ENCODE measurements around the gene RARRES1. TPM values are rescaled to one million over a fixed set of nuclear protein-coding genes. Genes with fewer than 3 reads are reported as not detected.

Gene RARRES1
- total RNA-seq, 1 donor from 2014 or later = 10.4 TPM

GRCh38 chr3:158713094-158713499, 19.2 kb downstream of the RARRES1 start:
- H3K4me3 ChIP-seq (ENCODE audit: low read depth, low read length) = no peak overlapping the region
- no peak for DNase-seq (ENCODE audit: low read depth)
- no peak for TF ChIP-seq CTCF (conservative IDR thresholded peaks at IDR 0.05; ENCODE audit: low read depth, low read length)

- TF ChIP-seq CTCF (conservative IDR thresholded peaks at IDR 0.05; ENCODE audit: low read depth, low read length) = no peak
- no peak for DNase-seq (ENCODE audit: low read depth)
- no peak overlapping the region for H3K4me3 ChIP-seq (ENCODE audit: low read depth, low read length)
Measured at GRCh38 chr3:158712443-158712842, 19.8 kb downstream of the RARRES1 start.

- no peak for TF ChIP-seq CTCF (conservative IDR thresholded peaks at IDR 0.05; ENCODE audit: low read depth, low read length)
- peak; percentile 36 for DNase-seq (ENCODE audit: low read depth)
- no peak overlapping the region for H3K4me3 ChIP-seq (ENCODE audit: low read depth, low read length)
Measured at GRCh38 chr3:158711886-158712285, 20.4 kb downstream of the RARRES1 start.

- no peak for DNase-seq (ENCODE audit: low read depth)
- no peak for TF ChIP-seq CTCF (conservative IDR thresholded peaks at IDR 0.05; ENCODE audit: low read depth, low read length)
- H3K4me3 ChIP-seq (ENCODE audit: low read depth, low read length) = no peak overlapping the region
Measured at GRCh38 chr3:158710601-158711000, 21.7 kb downstream of the RARRES1 start.

- no peak for TF ChIP-seq CTCF (conservative IDR thresholded peaks at IDR 0.05; ENCODE audit: low read depth, low read length)
- peak; percentile 71 for DNase-seq (ENCODE audit: low read depth)
- no peak overlapping the region for H3K4me3 ChIP-seq (ENCODE audit: low read depth, low read length)
Measured at GRCh38 chr3:158709666-158710083, 22.6 kb downstream of the RARRES1 start.

GRCh38 chr3:158703566-158703965, 28.7 kb downstream of the RARRES1 start:
- no peak overlapping the region for H3K4me3 ChIP-seq (ENCODE audit: low read depth, low read length)
- TF ChIP-seq CTCF (conservative IDR thresholded peaks at IDR 0.05; ENCODE audit: low read depth, low read length) = no peak
- DNase-seq (ENCODE audit: low read depth) = no peak

- DNase-seq (ENCODE audit: low read depth) = no peak
- no peak for TF ChIP-seq CTCF (conservative IDR thresholded peaks at IDR 0.05; ENCODE audit: low read depth, low read length)
- no peak overlapping the region for H3K4me3 ChIP-seq (ENCODE audit: low read depth, low read length)
Measured at GRCh38 chr3:158702815-158703481, 29.3 kb downstream of the RARRES1 start.
